Right atrium auricular region (tissue), 2 donors: Measurements from ENCODE around the gene SCFD2. TPM values are rescaled to one million over a fixed set of nuclear protein-coding genes. Genes with fewer than 3 reads are reported as not detected.

ENCODE experiments used
- DNase-seq: peaks from one replicate; pipeline ENCODE4 v3.0.0-alpha.2; 2019; ENCODE audit warnings: low spot score
- H3K27ac ChIP-seq, 2 donors: fragments of 200-600 bp; sonication (generic); 1 replicate in 1 of 2; 2 replicates in 1 of 2; pipeline ENCODE4 v1.5.1; 2016 to 2019
- H3K27me3 ChIP-seq, 2 donors: fragments of 200-600 bp; sonication (generic); one replicate each; pipeline versions ENCODE4 v1.5.1 to v1.6.0; 2017 to 2019
- H3K36me3 ChIP-seq: fragments of 200-600 bp; sonication (generic); one replicate; pipeline ENCODE4 v1.5.1; 2016
- H3K4me1 ChIP-seq, 2 donors: fragments of 200-600 bp; sonication (generic); one replicate each; pipeline versions ENCODE4 v1.5.1 to v1.6.0; 2017 to 2019
- H3K4me3 ChIP-seq, 2 donors: fragments of 200-600 bp; sonication (generic); 1 replicate in 1 of 2; 2 replicates in 1 of 2; pipeline ENCODE4 v1.5.1; 2017 to 2019; ENCODE audit warnings: mild to moderate bottlenecking in 1 of 2, moderate library complexity in 1 of 2
- H3K9me3 ChIP-seq, 2 donors: fragments of 200-600 bp; sonication (generic); one replicate each; pipeline ENCODE4 v1.5.1; 2019
- CTCF ChIP-seq, 2 donors: fragments of 200-600 bp; sonication (generic); IDR thresholded peaks; one replicate each; pipeline ENCODE4 v1.5.1; 2019; ENCODE audit warnings: antibody characterized with exemption in 2 of 2
- total RNA-seq, 2 donors: library from RNA; depleted of rRNA; stranded (reverse); fragments of >200 nt; gene quantifications; one replicate each; pipeline ENCODE4 v1.1.0, GENCODE V29; 2016

The SCFD2 gene
- total RNA-seq, 2 donors from 2014 or later, result 8.1 to 9.4 TPM

- no peak overlapping the region for H3K4me3 ChIP-seq
- TF ChIP-seq CTCF (IDR thresholded peaks at IDR 0.05), result no peak
- H3K27me3 ChIP-seq, result no peaks in the 10 kb centered on the region
- no peak for DNase-seq
- H3K36me3 ChIP-seq, result no peaks in the 10 kb centered on the region
- no peaks in the 10 kb centered on the region for H3K9me3 ChIP-seq
- no peak overlapping the region for H3K27ac ChIP-seq
- H3K4me1 ChIP-seq, result peaks cover 0 to 15% of the 10 kb centered on the region in 2 donors
Observed at GRCh38 chr4:52833941-52834525, 531.8 kb downstream of the SCFD2 start.

GRCh38 chr4:52825460-52826090 lies 540.3 kb downstream of the SCFD2 start:
- Histone ChIP-seq H3K4me3 (no peak overlapping the region), H3K4me1 (peaks cover 0 to 31% of the 10 kb centered on the region in 2 donors), H3K27ac (peak overlapping the region; percentile 39 to 72), H3K9me3 (no peaks in the 10 kb centered on the region), H3K36me3 (no peaks in the 10 kb centered on the region), H3K27me3 (no peaks in the 10 kb centered on the region)
- no peak for TF ChIP-seq CTCF (IDR thresholded peaks at IDR 0.05)
- no peak for DNase-seq

- Histone ChIP-seq H3K27me3 (no peaks in the 10 kb centered on the region), H3K36me3 (no peaks in the 10 kb centered on the region), H3K27ac (peak overlapping the region; percentile 39 to 72), H3K4me3 (no peak overlapping the region), H3K4me1 (peaks cover 0 to 31% of the 10 kb centered on the region in 2 donors), H3K9me3 (no peaks in the 10 kb centered on the region)
- no peak for TF ChIP-seq CTCF (IDR thresholded peaks at IDR 0.05)
- DNase-seq, result no peak
Observed at GRCh38 chr4:52824603-52825459, 541.0 kb downstream of the SCFD2 start.

- Histone ChIP-seq H3K4me3 (no peak overlapping the region), H3K36me3 (no peaks in the 10 kb centered on the region), H3K4me1 (peaks cover 0 to 31% of the 10 kb centered on the region in 2 donors), H3K27ac (peak overlapping the region; percentile 39 to 72), H3K27me3 (no peaks in the 10 kb centered on the region), H3K9me3 (no peaks in the 10 kb centered on the region)
- no peak for TF ChIP-seq CTCF (IDR thresholded peaks at IDR 0.05)
- DNase-seq, result no peak
Observed at GRCh38 chr4:52824270-52824602, 541.6 kb downstream of the SCFD2 start.

GRCh38 chr4:52823702-52824092 lies 542.2 kb downstream of the SCFD2 start:
- H3K27me3 ChIP-seq, result no peaks in the 10 kb centered on the region
- peaks cover 0 to 31% of the 10 kb centered on the region in 2 donors for H3K4me1 ChIP-seq
- no peaks in the 10 kb centered on the region for H3K36me3 ChIP-seq
- no peak overlapping the region for H3K4me3 ChIP-seq
- no peaks in the 10 kb centered on the region for H3K9me3 ChIP-seq
- peak overlapping the region; percentile 36 to 72 for H3K27ac ChIP-seq
- DNase-seq, result no peak
- TF ChIP-seq CTCF (IDR thresholded peaks at IDR 0.05), result no peak

Other genes with a start within 250 kb of the SCFD2 start
- 10 to 100 TPM; 32.7 to 32.8 TPM for gene FIP1L1, start 11.6 kb upstream of the SCFD2 start, total RNA-seq
- gene LNX1, start 225.4 kb upstream of the SCFD2 start, total RNA-seq, result 1 to 10 TPM; 4.5 to 8.9 TPM